Effector memory CD8-positive, alpha-beta T cell (primary cell): ENCODE data around the gene MYO7A.

Experiments used
- ATAC-seq: fragments of 150-1000 bp; cut with Tn5 transposase; replicated peaks from 2 replicates; pipeline ENCODE4 v1.10.0; 2021; ENCODE audit warnings: mild to moderate bottlenecking, moderate library complexity
- DNase-seq, 3 experiments: peaks; one replicate each; pipeline ENCODE4 v3.0.0; 2021
- H3K27ac Mint-ChIP-seq, 2 donors: one replicate each; pipeline ENCODE4 v1.8.0; 2022; ENCODE audit warnings: mild to moderate bottlenecking in 2 of 2, mixed read lengths in 2 of 2, moderate library complexity in 2 of 2
- H3K27me3 Mint-ChIP-seq, 2 donors: one replicate each; pipeline ENCODE4 v1.8.0; 2022; ENCODE audit warnings: mixed read lengths in 2 of 2
- H3K36me3 Mint-ChIP-seq: one replicate; pipeline ENCODE4 v1.8.0; 2022; ENCODE audit warnings: mild to moderate bottlenecking, moderate library complexity, mixed read lengths; ENCODE audit not compliant: insufficient read depth
- H3K4me1 Mint-ChIP-seq, 2 donors: one replicate each; pipeline ENCODE4 v1.8.0; 2022; ENCODE audit warnings: low read depth in 2 of 2, mixed read lengths in 2 of 2
- H3K4me3 Mint-ChIP-seq, 2 donors: one replicate each; pipeline ENCODE4 v1.8.0; 2022; ENCODE audit warnings: mild to moderate bottlenecking in 2 of 2, mixed read lengths in 2 of 2, moderate library complexity in 2 of 2
- H3K9me3 Mint-ChIP-seq, 2 donors: one replicate each; pipeline ENCODE4 v1.8.0; 2022; ENCODE audit warnings: mixed read lengths in 2 of 2

Gene MYO7A

GRCh38 chr11:77236901-77237300 is 108.9 kb downstream of the MYO7A start:
- H3K27me3 Mint-ChIP-seq = peaks cover 11 to 43% of the 10 kb centered on the region in 2 donors
- no peak overlapping the region for H3K27ac Mint-ChIP-seq
- H3K4me3 Mint-ChIP-seq = no peak overlapping the region
- ATAC-seq (no peak), DNase-seq (no peak)
- H3K9me3 Mint-ChIP-seq = no peaks in the 10 kb centered on the region
- H3K36me3 Mint-ChIP-seq = no peaks in the 10 kb centered on the region
- H3K4me1 Mint-ChIP-seq = no peaks in the 10 kb centered on the region

- DNase-seq = no peak
- H3K4me1 Mint-ChIP-seq = no peaks in the 10 kb centered on the region
- no peaks in the 10 kb centered on the region for H3K9me3 Mint-ChIP-seq
- no peaks in the 10 kb centered on the region for H3K27me3 Mint-ChIP-seq
- no peak for ATAC-seq
- H3K27ac Mint-ChIP-seq = no peak overlapping the region
- no peak overlapping the region for H3K4me3 Mint-ChIP-seq
- H3K36me3 Mint-ChIP-seq = no peaks in the 10 kb centered on the region
Measured at GRCh38 chr11:77244277-77245027, 116.4 kb downstream of the MYO7A start.

GRCh38 chr11:77249427-77249826 is 121.4 kb downstream of the MYO7A start:
- Mint-ChIP-seq H3K36me3 (no peaks in the 10 kb centered on the region), H3K27ac (no peak overlapping the region), H3K4me3 (no peak overlapping the region), H3K27me3 (peaks cover 0 to 19% of the 10 kb centered on the region in 2 donors), H3K9me3 (peaks cover 0 to 8% of the 10 kb centered on the region in 2 donors), H3K4me1 (no peaks in the 10 kb centered on the region)
- DNase-seq (no peak), ATAC-seq (no peak)

- Mint-ChIP-seq H3K36me3 (no peaks in the 10 kb centered on the region), H3K9me3 (peaks cover 0 to 8% of the 10 kb centered on the region in 2 donors), H3K4me3 (no peak overlapping the region), H3K27me3 (peaks cover 0 to 28% of the 10 kb centered on the region in 2 donors), H3K27ac (no peak overlapping the region), H3K4me1 (no peaks in the 10 kb centered on the region)
- ATAC-seq (no peak), DNase-seq (no peak)
Measured at GRCh38 chr11:77250881-77251640, 123.0 kb downstream of the MYO7A start.

- ATAC-seq (no peak), DNase-seq (no peak)
- H3K4me1 Mint-ChIP-seq = no peaks in the 10 kb centered on the region
- H3K4me3 Mint-ChIP-seq = no peak overlapping the region
- peaks cover 0 to 8% of the 10 kb centered on the region in 2 donors for H3K9me3 Mint-ChIP-seq
- H3K27me3 Mint-ChIP-seq = peaks cover 12 to 42% of the 10 kb centered on the region in 2 donors
- H3K27ac Mint-ChIP-seq = no peak overlapping the region
- H3K36me3 Mint-ChIP-seq = no peaks in the 10 kb centered on the region
Measured at GRCh38 chr11:77252555-77253270, 124.7 kb downstream of the MYO7A start.

GRCh38 chr11:77253690-77254089 is 125.6 kb downstream of the MYO7A start:
- H3K27me3 Mint-ChIP-seq = peaks cover 21 to 51% of the 10 kb centered on the region in 2 donors
- H3K9me3 Mint-ChIP-seq = peaks cover 0 to 8% of the 10 kb centered on the region in 2 donors
- H3K4me3 Mint-ChIP-seq = no peak overlapping the region
- DNase-seq = no peak
- no peak for ATAC-seq
- H3K36me3 Mint-ChIP-seq = no peaks in the 10 kb centered on the region
- no peaks in the 10 kb centered on the region for H3K4me1 Mint-ChIP-seq
- no peak overlapping the region for H3K27ac Mint-ChIP-seq

GRCh38 chr11:77259641-77260040 is 131.6 kb downstream of the MYO7A start:
- no peak for DNase-seq

GRCh38 chr11:77262803-77263202 is 134.8 kb downstream of the MYO7A start:
- ATAC-seq (no peak), DNase-seq (no peak)
- H3K36me3 Mint-ChIP-seq = no peaks in the 10 kb centered on the region
- H3K4me1 Mint-ChIP-seq = no peaks in the 10 kb centered on the region
- no peaks in the 10 kb centered on the region for H3K9me3 Mint-ChIP-seq
- peaks cover 40 to 46% of the 10 kb centered on the region in 2 donors for H3K27me3 Mint-ChIP-seq
- H3K27ac Mint-ChIP-seq = no peak overlapping the region
- H3K4me3 Mint-ChIP-seq = no peak overlapping the region

More at GRCh38 chr11:77259641-77260040, 131.6 kb downstream of the MYO7A start:
- Mint-ChIP-seq H3K36me3 (no peaks in the 10 kb centered on the region), H3K27ac (no peak overlapping the region), H3K27me3 (peaks cover 49 to 65% of the 10 kb centered on the region in 2 donors), H3K9me3 (no peaks in the 10 kb centered on the region), H3K4me1 (no peaks in the 10 kb centered on the region), H3K4me3 (no peak overlapping the region)
- no peak for ATAC-seq
